ENCODE results near the gene ZNFX1.

DNA sequence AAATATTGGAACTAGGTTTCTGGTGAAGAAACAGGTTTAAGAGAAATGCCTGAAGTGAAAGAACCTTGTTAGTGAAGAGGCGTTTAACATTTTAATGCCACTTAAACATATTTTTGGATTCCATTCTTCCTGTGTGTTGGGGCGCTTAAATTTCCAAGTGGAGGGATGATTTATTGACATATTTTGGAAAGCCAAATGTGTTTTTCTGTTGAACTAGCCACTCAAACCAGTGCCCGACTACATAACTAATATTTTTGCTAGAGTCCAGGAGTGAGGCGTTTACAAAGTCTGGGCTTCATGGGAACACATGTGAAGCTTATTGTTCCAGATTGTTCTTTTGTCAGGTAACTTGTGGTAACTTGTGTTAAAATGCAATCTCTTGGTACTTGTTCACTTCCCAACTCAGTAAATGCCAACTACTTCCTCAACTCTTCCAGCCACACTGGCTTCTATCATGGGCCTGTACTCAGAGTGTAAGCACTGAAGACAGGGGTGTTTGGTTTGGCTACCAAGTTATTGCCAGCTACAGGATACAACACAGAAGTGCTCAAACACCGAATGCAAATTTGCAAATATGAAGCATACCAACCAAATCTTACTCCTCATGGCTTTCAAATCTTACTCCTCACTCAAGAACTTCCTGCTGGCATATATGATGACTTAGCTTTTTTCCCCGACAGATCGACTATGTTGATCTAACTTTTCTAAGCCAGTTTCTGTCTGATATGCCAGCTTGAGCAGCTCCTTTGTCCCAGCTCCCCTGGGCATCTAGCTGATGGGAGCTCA lies 2.0 kb upstream of the ZNFX1 start:
- TF ChIP-seq POLR2A (IDR thresholded peaks at IDR 0.05), result no peak
- no peak for TF ChIP-seq CTCF (IDR thresholded peaks at IDR 0.05 in 4 of 5, conservative IDR thresholded peaks at IDR 0.05 in 1 of 5)

Measured in gastrocnemius medialis (tissue), 4 donors.